KG1 (cell line): ENCODE measurements around the gene PLA2G2F.

Experiments
- DNase-seq: peaks from one replicate; lab custom pipeline; 2025; lab: John Stamatoyannopoulos, UW

Gene PLA2G2F, protein sequence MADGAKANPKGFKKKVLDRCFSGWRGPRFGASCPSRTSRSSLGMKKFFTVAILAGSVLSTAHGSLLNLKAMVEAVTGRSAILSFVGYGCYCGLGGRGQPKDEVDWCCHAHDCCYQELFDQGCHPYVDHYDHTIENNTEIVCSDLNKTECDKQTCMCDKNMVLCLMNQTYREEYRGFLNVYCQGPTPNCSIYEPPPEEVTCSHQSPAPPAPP

DNA sequence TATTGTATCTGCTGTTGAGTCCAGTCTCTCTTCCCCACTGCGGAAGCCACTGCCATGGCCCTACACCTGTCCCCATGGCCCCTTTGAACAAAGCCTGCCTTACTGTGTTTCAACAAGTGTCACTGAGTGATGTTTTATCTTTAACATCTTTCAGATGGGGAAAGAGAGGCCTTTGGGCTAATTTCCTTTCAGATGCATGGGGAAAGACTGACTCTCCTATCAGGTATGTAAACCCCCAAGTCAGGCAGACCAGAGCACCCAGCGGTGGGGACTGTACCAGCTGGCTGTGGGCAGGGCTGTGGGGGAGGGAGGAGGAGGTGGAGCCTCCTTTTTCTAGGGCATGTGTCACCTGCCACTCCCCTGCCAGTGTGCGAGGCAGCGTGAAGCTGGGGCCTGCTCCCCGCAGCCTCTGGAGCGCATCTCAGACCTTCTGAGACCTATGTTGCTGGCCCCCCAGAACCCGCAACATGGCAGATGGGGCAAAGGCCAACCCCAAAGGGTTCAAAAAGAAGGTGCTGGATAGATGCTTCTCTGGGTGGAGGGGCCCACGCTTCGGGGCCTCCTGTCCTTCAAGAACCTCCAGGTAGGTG lies at the start of gene PLA2G2F:
PLA2G2F (plus strand) TSS at position 363 of the 590 bp plus-strand sequence; CDS start at position 468, 105 bp downstream.
- DNase-seq: no peak

DNA sequence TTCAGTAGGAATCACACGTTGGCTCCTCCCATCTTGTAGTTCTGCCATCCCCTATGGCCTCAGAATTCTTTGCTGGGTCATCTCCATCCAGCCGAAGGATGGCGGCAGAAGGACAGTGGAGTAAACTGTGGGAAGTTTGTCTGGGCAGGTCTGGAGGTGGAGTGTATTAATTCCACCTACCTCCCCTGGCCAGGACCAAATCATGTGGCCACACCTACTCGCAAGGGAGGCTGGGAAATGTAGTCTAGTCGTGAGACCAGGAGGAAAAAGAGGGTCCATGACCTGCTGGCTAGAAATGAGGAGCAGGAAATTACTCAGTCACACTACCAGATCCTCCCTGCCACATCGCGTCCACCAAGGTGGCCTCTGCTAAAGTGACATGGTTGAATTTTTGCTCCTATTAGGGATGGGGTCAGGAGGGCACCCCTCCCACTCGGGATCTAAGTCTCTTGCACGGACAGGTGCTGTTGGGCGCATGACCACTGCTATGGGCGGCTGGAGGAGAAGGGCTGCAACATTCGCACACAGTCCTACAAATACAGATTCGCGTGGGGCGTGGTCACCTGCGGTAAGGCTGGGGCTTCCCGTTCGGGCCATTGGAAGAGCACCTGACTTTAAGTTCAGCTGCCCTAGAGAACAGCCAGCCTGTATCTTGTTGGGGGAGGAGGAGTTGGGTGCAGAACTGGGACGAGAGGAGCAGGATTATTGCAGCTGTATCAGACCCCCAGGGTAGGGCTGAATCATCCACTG lies 49.6 kb upstream of the PLA2G2F start:
- DNase-seq: no peak

DNA sequence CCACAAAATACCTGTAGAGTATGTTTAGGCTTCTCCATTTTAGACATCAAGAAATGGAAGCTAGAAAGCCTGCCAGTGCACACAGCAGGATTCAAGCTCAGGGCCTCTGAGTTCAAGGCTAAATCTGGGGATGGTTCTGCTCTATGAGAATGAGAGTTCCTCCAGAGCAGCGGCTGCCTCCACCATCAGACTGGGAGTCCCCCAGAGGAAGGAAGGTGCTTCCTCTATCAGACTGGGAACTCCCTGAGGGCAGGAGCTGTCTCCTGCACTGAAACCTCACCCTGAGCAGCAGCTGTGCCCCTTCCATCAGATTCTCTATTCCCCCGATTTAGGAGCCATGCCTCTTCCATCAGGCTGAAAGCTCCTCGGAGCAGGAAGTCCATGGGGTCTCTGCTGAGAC lies 49.0 kb upstream of the PLA2G2F start:
- no peak for DNase-seq

DNA sequence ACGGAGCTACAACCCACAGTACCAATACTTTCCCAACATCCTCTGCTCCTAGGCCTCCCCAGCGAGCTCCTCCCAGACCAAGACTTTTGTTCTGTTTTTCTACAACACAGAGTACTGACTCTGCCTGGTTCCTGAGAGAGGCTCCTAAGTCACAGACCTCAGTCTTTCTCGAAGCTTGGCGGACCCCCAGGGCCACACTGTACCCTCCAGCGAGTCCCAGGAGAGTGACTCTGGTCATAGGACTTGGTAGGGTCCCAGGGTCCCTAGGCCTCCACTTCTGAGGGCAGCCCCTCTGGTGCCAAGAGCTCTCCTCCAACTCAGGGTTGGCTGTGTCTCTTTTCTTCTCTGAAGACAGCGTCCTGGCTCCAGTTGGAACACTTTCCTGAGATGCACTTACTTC lies 48.5 kb upstream of the PLA2G2F start:
- no peak for DNase-seq

DNA sequence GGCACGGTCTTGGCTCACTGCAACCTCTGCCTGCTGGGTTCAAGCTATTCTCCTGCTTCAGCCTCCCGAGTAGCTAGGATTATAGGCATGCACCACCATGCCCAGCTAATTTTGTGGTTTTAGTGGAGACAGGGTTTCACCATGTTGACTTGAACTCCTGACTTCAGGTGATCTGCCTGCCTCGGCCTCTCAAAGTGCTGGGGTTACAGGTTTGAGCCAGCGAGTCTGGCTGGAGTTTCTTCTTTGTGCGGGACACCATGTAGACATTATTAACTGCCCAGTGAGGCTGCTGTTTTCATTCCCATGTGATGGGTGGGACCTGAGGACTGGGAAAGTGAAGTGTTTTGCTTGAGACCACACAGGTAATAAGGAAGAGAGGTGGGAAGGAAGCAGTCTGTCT lies 45.8 kb upstream of the PLA2G2F start:
- no peak for DNase-seq

DNA sequence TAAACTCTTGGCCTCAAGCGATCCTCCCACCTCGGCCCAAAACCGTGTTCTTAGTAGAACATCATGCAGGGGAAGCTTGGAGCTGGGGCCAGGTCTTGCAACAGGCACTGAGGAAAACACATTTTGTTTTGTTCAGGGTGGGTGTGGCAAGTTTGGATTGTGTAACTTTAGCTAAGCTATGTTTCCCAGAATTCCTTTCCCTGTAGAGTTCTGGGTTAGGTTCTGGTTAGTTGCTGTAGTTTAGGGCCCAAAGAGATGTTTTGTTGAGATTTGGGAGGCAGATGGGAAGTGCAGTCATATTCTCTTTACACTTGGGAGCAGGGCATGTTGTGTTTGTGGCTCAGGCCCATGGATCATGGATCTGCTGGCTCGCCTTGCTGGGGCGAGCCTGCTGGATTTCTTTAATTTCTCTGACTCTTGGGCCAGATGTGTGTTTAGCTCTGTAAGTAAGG lies 45.2 kb upstream of the PLA2G2F start:
- no peak for DNase-seq

DNA sequence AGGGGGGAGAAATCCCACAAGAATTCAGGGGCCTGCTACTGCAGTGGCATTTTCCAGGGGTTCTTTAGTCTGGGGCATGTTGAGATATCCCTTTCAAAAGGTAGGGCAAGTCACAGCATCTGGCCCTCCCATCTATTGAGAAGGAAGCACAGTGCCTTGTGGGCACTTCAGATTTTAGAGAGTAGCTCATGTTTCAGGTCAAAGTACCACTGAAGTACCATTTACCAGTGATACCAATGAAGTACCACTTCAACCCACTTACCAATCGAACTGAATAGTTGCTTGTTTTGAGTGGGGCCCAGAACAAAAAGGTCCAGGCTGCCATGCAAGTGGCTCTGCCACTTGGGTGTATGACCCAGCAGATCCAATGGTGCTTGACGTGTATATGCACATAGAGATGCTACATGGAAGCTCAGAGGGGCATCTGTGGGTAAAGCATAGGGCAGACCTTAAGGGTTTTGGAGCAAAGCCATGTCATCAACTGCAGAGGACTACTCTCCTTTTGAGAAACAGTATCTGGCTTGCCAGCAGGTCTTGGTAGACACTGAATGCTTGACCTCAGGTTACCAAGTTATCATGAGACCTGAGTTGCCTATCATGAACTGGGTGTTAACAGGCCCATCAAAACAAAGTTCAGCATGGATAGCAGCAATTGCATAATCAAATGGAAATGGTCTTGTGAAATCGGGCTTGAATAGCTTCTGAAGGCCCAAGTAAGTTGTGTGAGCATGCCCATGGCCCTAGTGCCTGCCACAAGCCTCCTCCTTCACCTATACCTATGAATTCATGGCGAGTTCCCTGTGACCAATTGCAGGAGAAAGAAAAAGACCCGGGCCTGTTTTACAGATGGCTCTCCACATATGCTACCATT lies 43.3 kb upstream of the PLA2G2F start:
- DNase-seq: no peak

DNA sequence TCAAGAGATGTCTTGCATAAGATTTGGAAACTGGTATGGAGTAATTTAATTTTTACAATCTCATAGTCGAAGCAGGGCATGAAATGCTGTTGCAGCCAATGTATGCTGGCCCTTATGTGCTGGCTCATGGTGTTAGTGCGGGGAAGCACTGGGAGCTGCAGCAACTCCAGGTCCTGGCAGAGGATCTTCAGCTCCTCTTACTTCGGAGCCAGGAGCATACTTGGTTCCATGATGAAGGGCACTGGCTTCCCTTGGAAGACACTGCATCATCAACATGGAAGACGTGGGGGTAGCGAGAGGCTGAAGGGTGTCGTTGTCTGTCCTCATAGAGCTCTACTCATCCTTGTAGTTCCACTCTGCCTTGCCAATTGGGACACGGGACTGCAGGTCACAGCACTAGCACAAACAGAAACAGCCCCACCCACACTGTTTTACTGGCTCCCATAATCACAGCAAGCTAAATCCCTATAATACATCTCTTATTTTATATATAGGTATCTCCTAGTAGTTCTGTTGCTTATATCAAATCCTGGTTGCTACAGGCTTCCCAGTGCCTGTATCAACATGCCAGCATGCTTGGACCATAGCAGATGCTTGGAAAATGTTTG lies 42.2 kb upstream of the PLA2G2F start:
- DNase-seq: no peak

DNA sequence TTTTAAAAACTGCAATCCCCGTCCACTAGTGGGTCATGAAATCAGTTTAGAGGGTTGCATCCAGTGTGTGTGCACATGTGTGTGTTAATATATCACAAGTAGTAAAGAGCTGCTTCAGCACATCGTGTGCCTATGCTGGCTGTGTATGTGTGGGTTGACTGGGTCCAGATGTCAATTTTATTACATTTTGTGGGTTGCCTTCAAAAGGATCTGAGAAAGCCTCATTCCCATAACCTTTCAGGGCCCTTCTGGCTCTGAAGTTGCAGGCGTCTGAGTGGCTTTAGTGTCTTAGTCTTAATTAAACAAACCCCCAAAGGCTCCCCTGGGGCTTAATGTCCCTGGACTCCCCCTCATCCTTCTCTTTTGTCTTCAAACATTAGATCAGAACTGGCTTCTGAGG lies 39.6 kb upstream of the PLA2G2F start:
- DNase-seq: no peak

DNA sequence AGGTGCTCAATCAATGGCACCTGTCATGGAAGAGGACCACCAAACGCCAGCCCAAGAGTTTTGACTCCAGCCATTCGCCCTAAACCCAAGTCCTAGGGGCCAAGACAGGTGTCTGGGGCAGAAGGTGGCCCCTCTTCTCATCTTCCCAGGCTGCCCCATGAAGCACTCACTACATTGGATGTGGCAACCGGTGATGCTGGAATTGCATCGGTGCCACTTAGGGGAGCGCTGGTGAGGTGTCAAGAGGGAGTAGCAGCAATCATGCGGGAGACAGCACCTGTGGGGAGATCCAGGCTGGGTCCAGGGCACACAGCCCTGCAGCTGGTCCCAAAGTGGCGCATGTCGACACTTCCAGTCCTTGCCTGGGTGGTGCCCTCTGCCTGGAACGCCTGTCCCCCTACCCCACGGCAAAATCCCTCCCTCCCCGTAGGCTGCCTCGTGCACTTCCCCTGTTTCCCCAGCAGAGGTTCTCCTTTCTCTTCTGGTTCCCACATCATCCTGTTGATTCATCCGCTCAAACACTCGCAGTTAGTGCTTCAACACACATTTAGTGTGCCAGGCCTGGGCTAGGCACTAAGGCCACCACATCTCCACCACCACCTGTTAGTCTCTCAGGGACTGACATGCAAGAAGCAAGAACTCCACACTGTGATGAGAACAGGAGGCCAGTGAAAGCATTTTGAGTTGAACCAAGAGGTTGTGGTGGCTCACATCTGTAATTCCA lies 38.3 kb upstream of the PLA2G2F start:
- no peak for DNase-seq

DNA sequence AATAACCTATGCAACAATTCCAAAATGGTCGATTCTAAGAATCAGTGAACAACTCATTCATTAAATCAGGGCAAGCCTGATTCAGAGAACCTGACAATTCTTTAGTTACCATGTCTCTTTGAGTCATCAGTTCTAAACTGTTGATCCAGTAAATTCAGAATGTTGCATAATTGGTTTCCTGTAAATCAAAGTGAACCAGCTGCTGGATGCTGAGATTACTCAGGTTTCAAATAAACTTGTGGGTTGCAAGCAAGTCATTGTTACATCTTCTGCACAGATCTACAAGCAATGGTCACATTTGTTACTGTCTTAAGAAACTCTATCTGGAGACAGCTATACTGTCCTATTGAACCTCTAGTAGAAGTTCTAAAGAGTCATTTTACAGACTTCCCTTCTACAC lies 36.2 kb upstream of the PLA2G2F start:
- no peak for DNase-seq

DNA sequence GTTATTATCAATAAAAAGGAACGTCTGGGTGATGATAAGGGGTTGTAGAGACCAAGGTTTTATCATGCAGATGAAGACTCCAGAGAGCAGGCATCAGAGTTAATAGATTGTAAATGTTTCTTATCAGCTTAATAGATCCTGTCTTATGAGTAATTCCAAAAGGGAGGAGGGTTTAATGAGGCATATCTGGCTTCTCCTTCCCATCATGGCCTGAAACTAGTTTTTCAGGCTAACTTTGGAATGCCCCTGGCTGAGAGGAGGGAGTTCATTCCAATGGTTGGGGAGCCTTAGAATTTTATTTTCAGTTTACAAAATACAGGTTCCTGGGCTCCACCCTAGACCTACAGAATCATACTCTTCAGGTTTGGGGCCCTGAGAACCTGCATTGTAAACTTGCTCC lies 33.3 kb upstream of the PLA2G2F start:
- no peak for DNase-seq

DNA sequence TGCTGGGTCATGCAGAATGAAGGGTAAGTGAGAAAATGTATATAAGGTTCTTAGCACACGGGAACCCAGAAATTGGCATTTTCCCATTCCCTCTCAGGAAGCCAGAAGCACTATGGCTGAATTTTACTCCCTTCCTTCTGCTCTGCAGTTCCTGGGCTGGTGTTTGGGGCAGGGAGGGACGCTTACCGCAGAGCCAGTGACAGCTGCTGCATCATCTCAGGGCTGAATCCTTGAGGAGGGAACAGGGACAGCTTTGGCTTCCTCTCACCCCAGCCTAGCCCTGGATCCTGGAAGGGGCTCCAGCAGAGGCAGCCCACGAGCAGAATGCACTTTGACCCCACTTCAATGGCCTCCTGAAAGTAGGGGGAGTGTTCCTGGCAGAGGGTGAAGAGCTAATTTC lies 31.8 kb upstream of the PLA2G2F start:
- DNase-seq: no peak

DNA sequence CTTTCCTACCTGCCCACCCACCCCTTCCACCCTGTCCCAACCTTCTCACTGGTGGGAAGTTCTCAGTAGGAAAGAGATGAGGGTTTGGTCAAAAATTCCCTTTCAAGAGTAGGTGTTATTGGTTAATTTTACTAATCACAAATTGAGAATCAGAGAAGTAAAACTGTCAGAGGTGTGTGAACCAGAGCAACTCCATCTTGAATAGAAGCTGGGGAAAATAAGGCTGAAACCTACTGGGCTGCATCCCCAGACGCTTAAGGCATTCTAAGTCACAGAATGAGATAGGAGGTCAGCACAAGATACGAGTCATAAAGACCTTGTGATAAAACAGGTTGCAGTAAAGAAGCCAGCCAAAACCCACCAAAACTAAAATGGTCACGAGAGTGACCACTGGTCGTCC lies 31.3 kb upstream of the PLA2G2F start:
- DNase-seq: no peak

DNA sequence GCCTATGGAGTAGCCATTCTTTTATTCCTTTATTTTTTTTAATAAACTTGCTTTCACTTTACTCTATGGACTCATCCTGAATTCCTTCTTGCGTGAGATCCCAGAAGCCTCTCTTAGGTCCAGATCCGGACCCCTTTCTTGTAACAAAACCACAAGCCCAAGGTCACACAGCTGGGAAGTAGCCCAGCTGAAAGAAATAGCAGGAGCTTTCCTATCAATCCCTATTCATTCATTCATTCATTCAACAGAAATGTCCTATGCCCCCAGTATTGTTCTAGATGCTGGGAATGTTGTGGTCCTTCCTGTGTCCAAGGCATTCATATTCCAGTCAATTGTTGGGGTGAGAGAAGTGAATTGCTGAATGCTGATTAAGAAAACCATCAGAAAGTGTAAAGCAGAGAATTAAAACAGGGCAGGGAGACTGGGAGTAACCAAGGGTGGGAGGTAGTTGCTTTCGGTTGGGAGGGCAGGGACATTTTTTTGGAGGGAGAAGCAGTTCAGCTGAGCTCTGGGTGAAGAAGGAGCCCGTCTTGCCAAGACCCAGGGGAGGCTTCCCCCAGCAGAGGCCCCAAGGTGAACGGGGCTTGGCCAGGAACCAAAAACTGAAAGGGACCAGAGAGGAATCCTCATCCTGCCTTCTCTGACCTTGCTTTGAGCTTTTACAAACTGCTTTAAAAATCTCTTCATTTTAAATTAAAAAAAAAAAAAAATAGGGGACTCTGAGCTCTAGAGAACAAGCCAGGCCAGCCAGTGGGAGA lies 30.6 kb upstream of the PLA2G2F start:
- no peak for DNase-seq

DNA sequence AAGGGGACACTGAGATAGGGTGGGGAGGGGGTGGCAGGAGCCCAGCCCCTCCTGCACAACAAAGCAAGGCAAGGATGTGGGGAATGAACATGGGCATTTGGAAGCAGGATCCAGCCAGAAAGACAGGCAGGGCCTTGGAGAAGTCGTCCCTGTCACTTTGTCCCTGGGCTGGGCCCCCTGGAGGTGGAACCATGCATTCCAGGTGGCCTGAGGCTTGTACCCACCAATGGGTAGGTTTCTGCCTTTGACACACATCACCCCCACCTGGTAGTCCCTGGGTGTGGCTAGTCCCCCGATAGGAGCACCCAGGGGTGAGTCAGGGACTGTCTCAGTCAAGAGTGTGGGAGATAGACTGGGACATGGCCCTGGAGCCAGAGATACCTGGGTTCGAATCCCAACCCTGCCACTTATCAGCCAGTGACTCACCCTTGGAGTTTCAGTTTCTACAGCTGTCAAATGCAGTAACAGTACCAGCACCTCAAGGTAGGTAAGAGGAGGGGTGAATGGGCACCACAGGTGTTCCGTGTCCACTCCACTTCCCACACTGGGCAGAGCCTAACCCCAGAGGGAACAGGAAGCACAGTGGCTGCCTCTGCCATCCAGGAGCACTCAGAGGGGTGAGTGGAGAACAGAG lies 29.8 kb upstream of the PLA2G2F start:
- no peak for DNase-seq

DNA sequence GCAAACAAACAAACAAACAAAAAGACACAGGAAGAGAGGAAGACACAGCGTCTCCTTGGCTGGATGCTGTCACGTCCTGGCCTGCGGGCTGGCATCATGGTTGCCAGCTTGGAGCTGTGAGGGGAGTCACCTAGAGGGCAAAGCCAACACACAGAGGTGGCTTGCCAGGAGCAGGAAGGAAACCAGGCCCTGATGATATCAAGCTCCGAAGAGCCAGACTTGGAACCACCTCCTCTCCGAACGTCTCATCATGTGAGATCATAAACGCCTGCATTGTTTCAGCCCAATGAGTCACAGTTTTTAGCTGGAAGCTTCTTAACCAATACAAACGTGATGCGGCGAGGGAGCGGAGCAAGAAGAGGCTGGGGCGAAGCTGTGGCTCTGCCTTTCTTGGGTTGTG lies 28.4 kb upstream of the PLA2G2F start:
- DNase-seq: no peak

DNA sequence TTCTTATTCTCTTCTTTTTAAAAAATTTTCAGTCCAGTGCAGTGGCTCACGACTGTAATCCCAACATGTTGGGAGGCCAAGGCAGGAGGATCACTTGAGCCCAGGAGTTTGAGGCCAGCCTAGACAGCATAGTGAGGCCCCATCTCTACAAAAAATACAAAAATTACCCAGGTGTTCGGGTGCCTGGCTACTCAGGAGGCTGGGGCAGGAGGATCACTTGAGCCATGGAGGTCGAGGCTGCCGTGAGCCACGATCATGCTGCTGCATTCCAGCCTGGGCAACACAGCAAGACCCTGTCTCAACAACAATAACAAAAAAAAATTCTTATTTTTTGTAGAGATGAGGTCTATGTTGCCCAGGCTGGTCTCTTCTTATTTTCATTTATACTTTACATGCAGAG lies 27.7 kb upstream of the PLA2G2F start:
- DNase-seq: no peak

DNA sequence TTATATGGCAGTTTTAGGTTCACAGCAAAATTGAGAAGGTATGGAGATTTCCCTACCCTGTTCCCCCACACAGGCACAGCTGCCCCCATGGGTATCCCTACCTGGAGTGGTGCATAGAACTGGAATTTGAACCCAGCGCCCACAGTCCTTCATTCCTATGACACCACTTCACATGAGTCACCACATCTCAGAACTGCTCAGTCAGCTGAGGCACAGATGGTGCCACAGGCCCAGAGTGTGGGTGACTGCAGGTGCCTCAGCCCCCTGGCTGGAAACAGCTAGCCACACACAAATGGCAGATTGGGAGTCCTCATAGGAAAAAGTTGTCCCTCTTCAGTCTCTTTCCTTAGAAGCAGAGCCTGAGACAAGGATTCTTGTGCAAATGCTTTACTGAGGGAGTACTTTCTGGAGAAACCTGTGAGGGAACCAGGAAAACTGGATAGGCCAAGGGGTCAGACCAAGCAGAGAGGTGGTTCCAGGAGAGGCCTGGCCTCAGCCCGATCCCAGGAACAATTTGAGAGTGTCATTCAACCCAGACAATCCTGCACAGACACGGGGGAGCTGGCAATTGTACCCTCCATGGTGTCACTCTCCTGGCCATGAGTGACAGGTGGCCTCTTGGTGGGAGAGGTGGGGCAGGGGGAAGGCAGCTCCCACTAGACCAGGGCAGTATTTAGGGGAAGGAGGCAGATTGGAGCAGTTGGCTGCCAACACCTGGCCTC lies 26.7 kb upstream of the PLA2G2F start:
- no peak for DNase-seq
